H54 (cell line): ENCODE data around the gene CRLF3.

Experiments used
- DNase-seq: peaks from one replicate; pipeline ENCODE4 v3.0.0; 2011; ENCODE audit warnings: low spot score, mixed read lengths; ENCODE audit not compliant: insufficient read length
- FAIRE-seq: peaks from 3 replicates; lab custom pipeline; 2011; peaks lifted over from hg19 to GRCh38; lab: Jason Lieb, UNC
- POLR2A ChIP-seq: IDR thresholded peaks from 2 replicates; pipeline ENCODE4 v1.6.1; 2011; ENCODE audit warnings: low read depth, mild to moderate bottlenecking, low read length

Gene CRLF3

GRCh38 chr17:30824356-30825145 lies at the start of gene CRLF3:
CRLF3 (minus strand) TSS chr17:30824692; CDS start chr17:30824651, 41 bp downstream.
- DNase-seq (peak; percentile 76), FAIRE-seq (no peak)
- TF ChIP-seq POLR2A = peak; percentile 78

- no peak for DNase-seq
- no peak for TF ChIP-seq POLR2A
- FAIRE-seq = no peak
Measured at GRCh38 chr17:30869005-30869404, 44.5 kb upstream of the CRLF3 start.

- TF ChIP-seq POLR2A = no peak
- no peak for DNase-seq
- no peak for FAIRE-seq
Measured at GRCh38 chr17:30864636-30865035, 40.1 kb upstream of the CRLF3 start.

- FAIRE-seq (peak; percentile 36), DNase-seq (no peak)
Measured at GRCh38 chr17:30858556-30859250, 34.2 kb upstream of the CRLF3 start.

GRCh38 chr17:30854146-30854545 lies 29.7 kb upstream of the CRLF3 start:
- TF ChIP-seq POLR2A = no peak
- no peak for FAIRE-seq

More at GRCh38 chr17:30858556-30859250, 34.2 kb upstream of the CRLF3 start:
- no peak for TF ChIP-seq POLR2A

GRCh38 chr17:30848021-30848420 lies 23.5 kb upstream of the CRLF3 start:
- no peak for TF ChIP-seq POLR2A
- FAIRE-seq = no peak
- no peak for DNase-seq

More at GRCh38 chr17:30854146-30854545, 29.7 kb upstream of the CRLF3 start:
- no peak for DNase-seq

DNA sequence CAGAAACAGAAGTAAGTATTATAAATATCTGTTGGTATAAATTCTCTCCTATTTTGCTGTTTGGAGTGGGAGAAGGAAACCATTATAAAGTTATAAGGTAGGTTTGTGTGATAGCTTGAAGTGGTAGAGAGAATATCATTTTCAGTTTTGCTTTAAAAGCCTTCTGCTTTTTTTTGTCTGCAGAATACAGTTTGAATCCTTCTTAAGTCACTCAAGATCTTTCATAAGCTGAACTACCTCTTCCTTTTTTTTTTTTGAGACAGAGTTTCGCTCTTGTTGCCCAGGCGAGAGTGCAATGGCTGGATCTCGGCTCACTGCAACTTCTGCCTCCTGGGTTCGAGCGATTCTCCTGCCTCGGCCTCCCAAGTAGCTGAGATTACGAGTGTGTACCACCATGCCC lies 16.3 kb upstream of the CRLF3 start:
- no peak for FAIRE-seq
- no peak for DNase-seq
- TF ChIP-seq POLR2A = no peak

GRCh38 chr17:30838202-30838807 lies 13.8 kb upstream of the CRLF3 start:
- no peak for TF ChIP-seq POLR2A
- DNase-seq (no peak), FAIRE-seq (no peak)

- TF ChIP-seq POLR2A = no peak
- FAIRE-seq (no peak), DNase-seq (no peak)
Measured at GRCh38 chr17:30832438-30833124, 8.1 kb upstream of the CRLF3 start.

DNA sequence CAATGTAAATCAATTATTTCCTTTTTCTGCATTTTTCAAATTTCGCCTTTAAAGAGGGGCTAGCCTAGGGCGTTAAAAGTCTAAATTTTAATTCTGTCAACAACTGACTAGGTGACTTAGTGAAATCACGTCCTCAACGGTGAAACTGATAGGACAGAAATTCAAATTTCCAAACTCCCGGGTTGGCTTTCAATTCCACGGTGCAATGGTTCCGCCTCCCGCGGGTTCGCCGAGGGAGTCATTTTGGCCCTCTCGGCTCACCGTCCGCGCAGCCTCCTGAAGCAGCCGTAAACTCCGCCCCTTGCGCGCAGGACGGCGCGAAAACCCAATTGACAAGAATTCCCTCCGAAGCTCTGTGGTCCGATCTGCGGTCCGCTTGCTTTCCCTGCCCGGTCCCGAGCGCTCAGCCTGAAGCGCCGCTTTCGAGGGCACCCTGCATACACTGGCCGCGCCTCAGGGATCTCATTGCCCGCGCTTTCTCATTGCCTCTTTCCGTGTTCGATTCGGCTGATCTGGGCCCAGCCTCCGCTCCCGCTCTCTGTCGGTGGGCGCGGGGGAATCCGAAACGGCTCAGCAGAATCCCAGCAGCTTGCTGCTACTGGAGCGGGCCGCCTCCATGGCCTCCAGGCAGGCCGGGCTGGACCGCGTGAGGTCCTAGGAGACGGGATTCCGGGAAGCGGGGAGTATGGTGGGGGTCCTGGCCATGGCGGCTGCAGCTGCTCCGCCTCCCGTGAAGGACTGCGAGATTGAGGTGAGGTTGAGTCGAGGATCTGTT lies 7.4 kb upstream of the CRLF3 start, which contains the start of gene ATAD5:
Gene ATAD5 (plus strand): TSS at position 304 of the 775 bp plus-strand sequence. CDS start 382 bp downstream, at position 686.
- FAIRE-seq (no peak), DNase-seq (peak; percentile 63)
- peak; percentile 65 for TF ChIP-seq POLR2A

GRCh38 chr17:30831257-30831656 lies 6.8 kb upstream of the CRLF3 start:
- TF ChIP-seq POLR2A = no peak
- no peak for FAIRE-seq
- DNase-seq = no peak

- no peak for FAIRE-seq
- no peak for DNase-seq
- TF ChIP-seq POLR2A = no peak
Measured at GRCh38 chr17:30829022-30829421, 4.5 kb upstream of the CRLF3 start.

- no peak for FAIRE-seq
- no peak for DNase-seq
- TF ChIP-seq POLR2A = no peak
Measured at GRCh38 chr17:30827082-30827481, 2.6 kb upstream of the CRLF3 start.

DNA sequence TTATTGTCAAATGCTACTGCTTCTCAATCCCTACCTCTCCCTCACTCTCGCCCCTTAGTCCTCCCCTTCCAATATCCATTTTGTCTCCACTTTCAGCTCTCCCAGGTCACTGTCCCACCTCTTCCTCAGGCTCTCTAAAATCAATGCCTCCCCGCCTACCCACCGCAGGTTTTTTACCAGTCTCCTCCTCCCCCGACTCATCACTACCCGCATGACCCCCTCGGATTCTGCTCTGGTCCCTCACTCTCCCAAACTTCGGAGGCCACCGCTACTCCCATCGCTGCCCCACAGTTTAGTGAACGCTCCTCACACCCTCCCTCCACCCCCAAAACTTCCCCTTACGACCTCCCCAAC lies 513 bp downstream of the CRLF3 start:
- DNase-seq (peak; percentile 20), FAIRE-seq (no peak)
- TF ChIP-seq POLR2A = no peak
